IMR-90 (cell line): Measurements from ENCODE around the gene HES4. TPM values are rescaled to one million over a fixed set of nuclear protein-coding genes. Genes with fewer than 3 reads are reported as not detected.

Experiments used
- ATAC-seq: fragments of 200-7000 bp; cut with Tn5 transposase; 2 replicates; pipeline ENCODE4 v1.9.1; 2020; ENCODE audit warnings: low read depth, mild to moderate bottlenecking, moderate library complexity
- BruUV-seq: library from RNA; stranded (reverse); fragments of 400-500 nt; replicated peaks from 2 replicates; lab custom pipeline; 2021; lab: Mats Ljungman, UMichigan
- CTCF ChIA-PET: fragments of 300-600 bp; formaldehyde crosslinking; extraction: SDS; loops from one replicate; lab custom pipeline; 2021; ENCODE audit warnings: antibody characterized with exemption; lab: Yijun Ruan, JAX
- POLR2A ChIA-PET: fragments of 300-600 bp; sonication (Branson Sonifier 250); formaldehyde crosslinking; loops from one replicate; lab custom pipeline; 2022; ENCODE audit warnings: antibody characterized with exemption; ENCODE audit not compliant: unreplicated experiment; lab: Charles Lee
- DNase-seq: peaks from one replicate; pipeline ENCODE4 v3.0.0; 2013
- H2AFZ ChIP-seq: replicated peaks from 2 replicates; pipeline ENCODE3; 2013; ENCODE audit warnings: low read length, mild to moderate bottlenecking; ENCODE audit not compliant: poor library complexity
- H2AK5ac ChIP-seq: 2 replicates; pipeline ENCODE4 v1.6.1; 2013; ENCODE audit warnings: low read depth, low read length, inconsistent platforms
- H2AK9ac ChIP-seq: replicated peaks from 2 replicates; pipeline ENCODE3; 2013; ENCODE audit warnings: mild to moderate bottlenecking, low read depth, low read length, moderate library complexity; ENCODE audit not compliant: poor library complexity
- H2BK120ac ChIP-seq: 2 replicates; pipeline ENCODE4 v1.6.1; 2013; ENCODE audit warnings: low read depth, low read length, inconsistent platforms
- H2BK15ac ChIP-seq: 3 replicates; pipeline ENCODE4 v1.6.1; 2013; ENCODE audit warnings: low read depth, low read length, inconsistent platforms
- H2BK20ac ChIP-seq: 2 replicates; pipeline ENCODE4 v1.6.1; 2013; ENCODE audit warnings: low read depth, mild to moderate bottlenecking, inconsistent platforms, low read length, moderate library complexity
- H2BK5ac ChIP-seq: 2 replicates; pipeline ENCODE4 v1.6.1; 2013; ENCODE audit warnings: mild to moderate bottlenecking, low read depth, low read length, inconsistent platforms; ENCODE audit not compliant: poor library complexity, severe bottlenecking
- H3K14ac ChIP-seq: replicated peaks from 2 replicates; pipeline ENCODE4 v1.6.1; 2013; ENCODE audit warnings: low read depth, low read length, inconsistent platforms
- H3K18ac ChIP-seq: 2 replicates; pipeline ENCODE4 v1.6.1; 2013; ENCODE audit warnings: low read depth, low read length, control low read depth
- H3K23ac ChIP-seq: 2 replicates; pipeline ENCODE4 v1.6.1; 2013; ENCODE audit warnings: low read depth, low read length, inconsistent platforms
- H3K27ac ChIP-seq: 2 replicates; pipeline ENCODE4 v1.5.1; 2013; ENCODE audit warnings: mild to moderate bottlenecking, control low read depth, low read length; ENCODE audit not compliant: insufficient read depth
- H3K27me3 ChIP-seq: 2 replicates; pipeline ENCODE4 v1.6.1; 2013; ENCODE audit warnings: low read length; ENCODE audit not compliant: control insufficient read depth, insufficient read depth
- H3K36me3 ChIP-seq: 2 replicates; pipeline ENCODE4 v1.6.1; 2013; ENCODE audit warnings: low read length, mixed read lengths; ENCODE audit not compliant: control insufficient read depth, insufficient read depth
- H3K4ac ChIP-seq: 2 replicates; pipeline ENCODE4 v1.6.1; 2013; ENCODE audit warnings: low read depth, low read length, inconsistent platforms
- H3K4me1 ChIP-seq: 2 replicates; pipeline ENCODE4 v1.6.1; 2013; ENCODE audit warnings: low read length, mixed read lengths; ENCODE audit not compliant: control insufficient read depth, insufficient read depth
- H3K4me2 ChIP-seq: 2 replicates; pipeline ENCODE4 v1.6.1; 2013; ENCODE audit warnings: low read depth, mild to moderate bottlenecking, control low read depth, low read length, moderate library complexity
- H3K4me3 ChIP-seq: 2 replicates; pipeline ENCODE4 v1.5.1; 2013; ENCODE audit warnings: low read depth, mild to moderate bottlenecking, control low read depth, low read length, moderate library complexity; ENCODE audit not compliant: insufficient read depth
- H3K56ac ChIP-seq: 2 replicates; pipeline ENCODE4 v1.6.1; 2013; ENCODE audit warnings: low read length, inconsistent platforms; ENCODE audit not compliant: insufficient read depth; ENCODE audit errors: extremely low read depth
- H3K79me1 ChIP-seq, 2 experiments: 2 replicates each; pipeline ENCODE4 v1.6.1; 2013; ENCODE audit warnings: low read length in 2 of 2, inconsistent platforms in 1 of 2, low read depth in 1 of 2
- H3K9ac ChIP-seq: 2 replicates; pipeline ENCODE4 v1.6.1; 2013; ENCODE audit warnings: low read depth, low read length, control low read depth
- H3K9me1 ChIP-seq: 2 replicates; pipeline ENCODE4 v1.6.1; 2013; ENCODE audit warnings: low read length, inconsistent platforms; ENCODE audit not compliant: insufficient read depth
- H3K9me3 ChIP-seq: 2 replicates; pipeline ENCODE4 v1.6.1; 2013; ENCODE audit warnings: low read length; ENCODE audit not compliant: control insufficient read depth, insufficient read depth
- H4K20me1 ChIP-seq: 2 replicates; pipeline ENCODE4 v1.6.1; 2013; ENCODE audit warnings: low read length, inconsistent platforms; ENCODE audit not compliant: insufficient read depth
- H4K5ac ChIP-seq: 2 replicates; pipeline ENCODE4 v1.6.1; 2013; ENCODE audit warnings: mild to moderate bottlenecking, low read depth, low read length, control low read depth
- H4K8ac ChIP-seq, 2 experiments: 2 replicates each; pipeline ENCODE4 v1.6.1; 2013; ENCODE audit warnings: low read depth in 2 of 2, low read length in 2 of 2, control low read depth in 1 of 2, inconsistent platforms in 1 of 2
- H4K91ac ChIP-seq: 2 replicates; pipeline ENCODE4 v1.6.1; 2013; ENCODE audit warnings: low read depth, low read length, inconsistent platforms; ENCODE audit not compliant: insufficient read depth
- BHLHE40 ChIP-seq: fragments of 150-350 bp; IDR thresholded peaks from 2 replicates; pipeline ENCODE4 v1.6.1; 2016; ENCODE audit warnings: mild to moderate bottlenecking, low read depth, low read length
- MAZ ChIP-seq: IDR thresholded peaks from 2 replicates; pipeline ENCODE4 v1.6.1; 2012; ENCODE audit warnings: low read depth, mild to moderate bottlenecking, low read length, improper control_type of control experiment, moderate library complexity, borderline replicate concordance
- RFX5 ChIP-seq: IDR thresholded peaks from 2 replicates; pipeline ENCODE4 v1.8.0; 2012; ENCODE audit warnings: low read depth, mild to moderate bottlenecking, low read length, moderate library complexity
- SMC3 ChIP-seq: fragments of 150-350 bp; IDR thresholded peaks from 2 replicates; pipeline ENCODE4 v1.6.1; 2016; ENCODE audit warnings: low read depth, mild to moderate bottlenecking, antibody characterized with exemption, low read length, moderate library complexity
- WGBS, 2 experiments: methylation state at CpG; one replicate each; pipeline versions ENCODE4 v1.1.5 to v1.1.7; 2013; ENCODE audit warnings: missing lambda C conversion rate in 2 of 2; ENCODE audit not compliant: insufficient read length in 1 of 2; ENCODE audit errors: extremely low coverage in 2 of 2; 5-methylcytosine and 5-hydroxymethylcytosine counted together
- dilution Hi-C: fragments of 300-500 bp; cut with HindIII; formaldehyde crosslinking; loops from one replicate; pipeline ENCODE4 v1.14.3; 2018; ENCODE audit warnings: low sequenced_read_pairs; ENCODE audit not compliant: unreplicated experiment
- in situ Hi-C: fragments of 300-500 bp; cut with MboI; formaldehyde crosslinking; loops from 3 replicates; pipeline ENCODE4 v1.14.3; 2019; ENCODE audit warnings: low sequenced_read_pairs, inconsistent platforms, mixed read lengths
- intact Hi-C: fragments of 100-400 bp; cut with micrococcal nuclease; formaldehyde crosslinking; loops from 2 replicates; pipeline ENCODE4 v1.10.0; 2022
- polyA plus RNA-seq, 3 experiments: library from polyadenylated mRNA; depleted of rRNA; stranded (reverse); fragments of >200 nt; gene quantifications; 2 replicates each; pipeline ENCODE4 v1.2.3, GENCODE V29; 2012; ENCODE audit warnings: low replicate concordance in 1 of 3
- total RNA-seq: library from RNA; depleted of rRNA; stranded (reverse); fragments of >200 nt; gene quantifications from 2 replicates; pipeline ENCODE4 v1.2.3, GENCODE V29; 2012

Gene HES4
- total and polyA plus RNA-seq, 2 of the 4 experiments (the other 2 are of a cell fraction): 1.4 to 11.7 TPM

GRCh38 chr1:960363-961131, 39.4 kb downstream of the HES4 start, which contains the start of gene KLHL17:
TSS of gene KLHL17 (plus strand) at chr1:960584. CDS start at chr1:960694, 110 bp downstream.
- ChIA-PET POLR2A (interaction anchor here (0.6 kb wide), 1 partner anchor 391 kb away, joined by 3 read pairs; no protein-coding TSS in a partner anchor), CTCF (no interaction called here)
- H3K4ac ChIP-seq: peak within 1 kb of the TSS; percentile 50; the same call in 1 of the 2 replicates
- H4K20me1 ChIP-seq: peaks cover 15% of the 10 kb centered on the region
- BruUV-seq: no TSS peak
- 0 out of 2 replicates have a peak, but pooled peaks cover 8% of the 10 kb centered on the region for H3K9me1 ChIP-seq
- H2BK5ac ChIP-seq: peak within 1 kb of the TSS; percentile 40
- 0 out of 2 replicates have a peak within 1 kb of the TSS, but pooled peaks have one; percentile 54 for H2BK120ac ChIP-seq
- no peak within 1 kb of the TSS; the same call in 2 of the 3 replicates for H2BK15ac ChIP-seq
- ATAC-seq (peak; percentile 85), DNase-seq (peak; percentile 45)
- H3K9me3 ChIP-seq: no peaks in the 10 kb centered on the region
- TF ChIP-seq RFX5 (no peak), SMC3 (no peak), BHLHE40 (no peak), MAZ (peak; percentile 98)
- in situ Hi-C loops (no loop called here), intact Hi-C loops (no loop called here), dilution Hi-C loops (no loop called here)
- H2AFZ ChIP-seq: peak within 1 kb of the TSS; percentile 89
- peak within 1 kb of the TSS; percentile 94 for H2AK9ac ChIP-seq
- H3K23ac ChIP-seq: no peak within 1 kb of the TSS
- no peak within 1 kb of the TSS; the same call in 1 of the 2 replicates for H4K5ac ChIP-seq
- H3K27ac ChIP-seq: peak within 1 kb of the TSS; percentile 71
- H3K4me2 ChIP-seq: peak within 1 kb of the TSS; percentile 68
- H3K56ac ChIP-seq: no peak within 1 kb of the TSS
- peaks cover 10% of the 10 kb centered on the region for H3K4me1 ChIP-seq
- no peak within 1 kb of the TSS for H2BK20ac ChIP-seq
- H3K27me3 ChIP-seq: no peaks in the 10 kb centered on the region
- no peak within 1 kb of the TSS for H3K14ac ChIP-seq
- H3K79me1 ChIP-seq: peaks cover 12 to 47% of the 10 kb centered on the region in 2 experiments
- 0% methylated on average over 36 of the region's 109 CpGs; no CpG with 5 or more reads in 1 of the 2 experiments for WGBS, 2 experiments
- peak within 1 kb of the TSS; percentile 74 for H2AK5ac ChIP-seq
- peak within 1 kb of the TSS; percentile 78 to 81; a peak in 2 of 4 replicates for H4K8ac ChIP-seq
- H4K91ac ChIP-seq: no peak within 1 kb of the TSS; the same call in 1 of the 2 replicates
- peak within 1 kb of the TSS; percentile 59 for H3K9ac ChIP-seq
- H3K4me3 ChIP-seq: peak within 1 kb of the TSS; percentile 91
- H3K18ac ChIP-seq: no peak within 1 kb of the TSS; the same call in 1 of the 2 replicates
- peaks cover 34% of the 10 kb centered on the region for H3K36me3 ChIP-seq
